ENCODE results near the gene BUD23.

DNA sequence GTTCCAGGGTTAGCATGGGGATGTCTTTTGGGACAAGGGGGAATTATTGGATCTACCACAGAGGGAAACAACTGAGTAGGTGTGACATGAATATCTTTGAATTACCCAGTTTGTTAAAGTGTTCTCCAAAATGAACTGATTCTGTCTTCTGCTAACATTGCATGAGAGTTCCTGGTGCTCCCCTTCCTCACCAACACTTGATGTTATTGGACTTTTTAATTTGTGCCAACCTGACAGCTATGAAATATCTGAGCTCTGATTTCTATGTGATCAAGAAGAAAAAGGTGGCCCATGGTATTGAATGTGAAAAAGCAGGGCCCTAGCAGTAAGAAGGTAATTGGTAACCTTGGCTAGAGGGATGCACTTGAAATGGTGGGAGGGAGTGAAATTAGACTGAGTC is 20.4 kb upstream of the BUD23 start:
- TF ChIP-seq, protein P1, sequence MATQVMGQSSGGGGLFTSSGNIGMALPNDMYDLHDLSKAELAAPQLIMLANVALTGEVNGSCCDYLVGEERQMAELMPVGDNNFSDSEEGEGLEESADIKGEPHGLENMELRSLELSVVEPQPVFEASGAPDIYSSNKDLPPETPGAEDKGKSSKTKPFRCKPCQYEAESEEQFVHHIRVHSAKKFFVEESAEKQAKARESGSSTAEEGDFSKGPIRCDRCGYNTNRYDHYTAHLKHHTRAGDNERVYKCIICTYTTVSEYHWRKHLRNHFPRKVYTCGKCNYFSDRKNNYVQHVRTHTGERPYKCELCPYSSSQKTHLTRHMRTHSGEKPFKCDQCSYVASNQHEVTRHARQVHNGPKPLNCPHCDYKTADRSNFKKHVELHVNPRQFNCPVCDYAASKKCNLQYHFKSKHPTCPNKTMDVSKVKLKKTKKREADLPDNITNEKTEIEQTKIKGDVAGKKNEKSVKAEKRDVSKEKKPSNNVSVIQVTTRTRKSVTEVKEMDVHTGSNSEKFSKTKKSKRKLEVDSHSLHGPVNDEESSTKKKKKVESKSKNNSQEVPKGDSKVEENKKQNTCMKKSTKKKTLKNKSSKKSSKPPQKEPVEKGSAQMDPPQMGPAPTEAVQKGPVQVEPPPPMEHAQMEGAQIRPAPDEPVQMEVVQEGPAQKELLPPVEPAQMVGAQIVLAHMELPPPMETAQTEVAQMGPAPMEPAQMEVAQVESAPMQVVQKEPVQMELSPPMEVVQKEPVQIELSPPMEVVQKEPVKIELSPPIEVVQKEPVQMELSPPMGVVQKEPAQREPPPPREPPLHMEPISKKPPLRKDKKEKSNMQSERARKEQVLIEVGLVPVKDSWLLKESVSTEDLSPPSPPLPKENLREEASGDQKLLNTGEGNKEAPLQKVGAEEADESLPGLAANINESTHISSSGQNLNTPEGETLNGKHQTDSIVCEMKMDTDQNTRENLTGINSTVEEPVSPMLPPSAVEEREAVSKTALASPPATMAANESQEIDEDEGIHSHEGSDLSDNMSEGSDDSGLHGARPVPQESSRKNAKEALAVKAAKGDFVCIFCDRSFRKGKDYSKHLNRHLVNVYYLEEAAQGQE (IDR thresholded peaks at IDR 0.05; ENCODE audit: insufficient read depth in 1 of 2, low read depth in 2 of 2, low read length in 1 of 2): no peak
- no peak for TF ChIP-seq POLR2AphosphoS5 (IDR thresholded peaks at IDR 0.05; ENCODE audit: low read depth, low read length)
- no peak for TF ChIP-seq CTCF (IDR thresholded peaks at IDR 0.05)

Data from Panc1 (cell line).